GM21619 (cell line): ENCODE measurements around the gene CERK.

Experiments
- ATAC-seq: cut with Tn5 transposase; IDR thresholded peaks from one replicate; pipeline ENCODE4 v1.9.1; 2021; ENCODE audit not compliant: unreplicated experiment

The CERK gene

DNA sequence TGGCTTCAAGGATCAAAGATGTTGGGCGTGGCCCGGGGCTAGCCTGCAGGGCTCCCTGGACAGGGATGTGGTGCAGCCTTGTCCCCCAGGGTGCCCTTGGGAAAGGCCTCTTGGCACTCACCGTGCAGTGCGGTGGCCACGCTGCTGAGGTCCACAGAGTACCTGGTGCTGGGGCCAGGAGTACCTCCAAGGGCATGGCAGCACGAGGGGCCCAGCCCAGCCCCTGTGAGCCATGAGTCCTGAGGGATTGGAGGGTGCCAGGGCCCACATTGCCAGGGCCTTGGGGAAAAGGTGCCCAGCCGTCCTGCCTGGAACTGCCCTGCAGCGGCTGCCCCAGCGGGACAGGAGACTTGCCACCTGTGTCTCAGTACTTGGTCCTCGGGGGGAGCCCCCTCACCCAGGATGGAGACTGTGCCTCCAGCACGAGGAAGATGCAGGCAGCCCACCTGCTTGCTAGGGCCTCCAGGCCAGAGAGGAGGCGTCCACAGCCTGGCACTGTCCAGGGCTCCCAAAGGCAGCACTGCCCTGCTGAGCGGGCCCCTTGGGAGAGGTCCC lies 73.7 kb downstream of the CERK start:
- no peak for ATAC-seq

DNA sequence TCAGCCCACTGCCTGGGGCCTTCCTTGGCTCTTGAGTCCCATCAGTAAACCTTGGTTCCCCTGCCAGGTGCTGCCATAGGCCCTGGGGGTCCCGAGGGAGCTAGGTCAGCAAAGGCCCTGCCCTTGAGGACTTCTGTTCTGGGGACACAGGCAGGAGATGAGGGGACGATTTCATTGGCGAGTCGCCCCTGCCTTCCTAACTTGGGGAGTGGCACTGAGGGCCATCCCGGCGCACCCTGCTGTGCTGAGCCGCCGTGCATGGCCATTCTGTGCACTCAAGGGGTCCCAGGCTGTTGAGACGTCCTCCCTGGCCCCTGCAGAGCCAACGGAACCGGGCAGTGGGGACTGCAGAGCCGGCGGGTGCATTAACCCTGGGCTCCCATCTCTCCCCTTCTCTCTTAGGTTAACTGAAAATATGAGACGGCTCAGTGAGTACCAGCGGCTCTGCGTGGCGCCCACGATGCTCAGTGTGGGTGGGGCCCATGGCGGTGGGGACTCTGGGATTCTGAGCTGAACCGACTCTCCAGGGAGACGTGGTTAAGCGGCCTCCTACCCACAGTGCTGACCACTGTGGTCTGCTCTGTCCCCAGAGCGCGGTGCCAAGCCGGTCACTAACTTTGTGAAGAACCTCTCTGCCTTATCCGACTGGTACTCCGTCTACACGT lies 74.5 kb downstream of the CERK start:
- no peak for ATAC-seq

DNA sequence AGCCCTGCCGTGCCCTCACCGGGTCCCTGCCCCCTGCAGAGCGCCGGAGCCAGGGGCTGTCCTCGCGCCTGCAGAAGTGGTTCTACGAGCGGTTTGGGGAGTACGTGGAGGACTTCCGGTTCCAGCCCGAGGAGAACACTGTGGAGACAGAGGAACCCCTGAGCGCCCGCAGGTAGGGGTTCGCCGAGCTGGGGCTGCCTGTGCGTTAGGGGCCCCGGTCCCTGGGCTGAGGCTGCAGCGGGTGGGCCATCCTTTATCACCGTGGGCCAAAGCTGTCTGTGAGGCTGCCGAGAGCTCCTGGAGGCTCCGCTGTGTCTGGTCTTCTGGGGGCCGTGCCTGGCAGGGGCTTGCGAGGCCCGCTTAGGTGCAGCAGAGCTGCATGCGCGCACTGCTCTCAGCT lies 75.1 kb downstream of the CERK start:
- no peak for ATAC-seq

DNA sequence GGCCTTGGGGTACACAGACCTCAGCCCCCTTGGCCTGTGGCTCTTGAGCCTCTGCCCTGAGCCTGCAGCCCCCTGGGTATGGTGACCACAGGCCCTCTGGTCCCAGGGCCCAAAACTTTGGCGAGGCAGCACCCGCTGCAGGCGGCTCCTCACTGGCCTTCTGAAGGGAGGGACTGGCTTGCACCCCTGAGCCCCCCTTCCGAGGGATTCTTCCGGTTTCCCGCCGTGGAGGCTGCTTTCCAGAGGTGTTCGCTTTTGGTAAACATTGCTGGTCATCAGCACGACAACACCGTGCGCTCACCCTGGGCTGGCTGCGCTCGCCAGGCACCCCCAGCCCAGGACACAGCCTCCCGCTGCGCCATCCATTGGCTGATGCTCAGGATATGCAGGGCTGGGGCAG lies 75.8 kb downstream of the CERK start:
- ATAC-seq: no peak

DNA sequence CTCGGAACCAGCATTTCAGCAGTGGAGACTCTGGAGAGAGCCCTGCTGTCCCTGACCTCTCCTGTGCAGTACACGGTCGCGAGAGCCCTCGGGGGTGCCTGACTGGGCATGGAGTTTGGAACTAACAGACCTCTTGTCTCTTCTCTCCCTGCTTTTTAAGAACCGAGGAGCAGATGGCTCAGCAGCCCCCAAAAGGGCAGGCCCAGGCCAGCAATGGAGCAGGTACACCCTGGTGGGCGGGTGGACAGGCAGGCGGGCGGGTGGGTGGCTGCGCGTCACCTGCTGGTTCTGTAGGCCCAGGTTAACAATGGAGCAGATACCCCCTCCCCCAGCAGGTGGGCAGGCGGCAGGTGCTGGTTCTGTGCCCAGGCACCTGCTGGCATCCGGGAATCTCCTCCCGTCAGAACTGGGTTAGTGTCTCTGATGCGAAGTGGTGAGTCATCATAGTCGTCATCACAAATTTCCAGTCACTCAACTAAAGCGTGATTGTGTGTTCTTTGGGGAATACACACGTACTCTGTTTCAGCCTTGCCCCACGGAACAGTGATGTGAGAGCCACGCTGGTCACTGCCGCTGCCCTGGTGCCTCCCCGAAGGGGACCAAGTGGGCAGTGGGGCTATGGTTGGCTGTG lies 76.7 kb downstream of the CERK start:
- ATAC-seq: no peak

DNA sequence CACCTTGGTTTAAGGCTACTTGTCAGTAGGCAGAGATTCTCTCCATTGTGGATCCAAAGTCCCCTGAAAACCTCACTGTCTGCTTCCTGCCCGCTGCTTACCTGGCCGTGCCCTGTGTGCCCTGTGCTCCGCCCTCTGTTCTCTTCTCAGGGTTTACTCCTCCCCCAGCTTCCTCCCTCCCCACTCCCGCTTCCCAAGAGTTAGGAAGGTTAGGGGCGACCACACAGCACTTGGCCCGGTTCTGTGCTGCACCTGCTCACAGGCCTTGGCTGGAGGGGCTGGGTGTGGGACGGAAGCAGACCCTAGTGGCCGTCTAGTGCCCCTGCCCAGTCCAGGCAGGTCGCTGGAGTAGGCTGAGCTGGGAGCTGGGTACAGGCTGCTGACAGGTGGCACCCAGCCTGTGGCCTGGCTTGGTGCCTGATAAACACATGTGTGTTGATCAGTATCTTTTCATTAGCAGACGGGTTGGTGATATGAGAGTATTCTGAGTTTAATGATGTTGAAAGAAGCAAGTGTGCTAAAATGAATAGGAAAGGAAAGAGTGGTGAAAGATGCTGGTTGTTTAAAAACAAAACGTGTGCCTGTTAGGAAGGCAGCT lies 77.3 kb downstream of the CERK start:
- no peak for ATAC-seq

DNA sequence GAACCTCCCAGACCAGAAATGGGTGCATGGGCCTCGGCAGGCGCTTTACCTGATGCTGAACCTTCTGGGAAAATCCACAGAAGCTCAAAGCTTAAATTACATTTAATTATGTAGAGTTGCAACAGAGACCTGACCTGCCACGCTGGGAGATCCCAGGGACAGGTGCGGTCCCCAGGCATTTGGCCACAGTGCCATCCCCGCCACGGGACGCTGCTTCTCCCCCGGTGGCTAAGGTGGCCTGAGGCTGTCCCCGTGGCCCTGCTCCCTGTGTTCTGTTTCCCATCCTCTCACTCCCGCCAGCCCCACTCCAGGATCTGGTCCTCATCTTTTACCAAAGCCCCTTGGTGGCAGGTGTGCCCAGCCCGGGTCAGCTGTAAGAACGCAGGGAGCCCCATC lies 78.3 kb downstream of the CERK start:
- no peak for ATAC-seq

DNA sequence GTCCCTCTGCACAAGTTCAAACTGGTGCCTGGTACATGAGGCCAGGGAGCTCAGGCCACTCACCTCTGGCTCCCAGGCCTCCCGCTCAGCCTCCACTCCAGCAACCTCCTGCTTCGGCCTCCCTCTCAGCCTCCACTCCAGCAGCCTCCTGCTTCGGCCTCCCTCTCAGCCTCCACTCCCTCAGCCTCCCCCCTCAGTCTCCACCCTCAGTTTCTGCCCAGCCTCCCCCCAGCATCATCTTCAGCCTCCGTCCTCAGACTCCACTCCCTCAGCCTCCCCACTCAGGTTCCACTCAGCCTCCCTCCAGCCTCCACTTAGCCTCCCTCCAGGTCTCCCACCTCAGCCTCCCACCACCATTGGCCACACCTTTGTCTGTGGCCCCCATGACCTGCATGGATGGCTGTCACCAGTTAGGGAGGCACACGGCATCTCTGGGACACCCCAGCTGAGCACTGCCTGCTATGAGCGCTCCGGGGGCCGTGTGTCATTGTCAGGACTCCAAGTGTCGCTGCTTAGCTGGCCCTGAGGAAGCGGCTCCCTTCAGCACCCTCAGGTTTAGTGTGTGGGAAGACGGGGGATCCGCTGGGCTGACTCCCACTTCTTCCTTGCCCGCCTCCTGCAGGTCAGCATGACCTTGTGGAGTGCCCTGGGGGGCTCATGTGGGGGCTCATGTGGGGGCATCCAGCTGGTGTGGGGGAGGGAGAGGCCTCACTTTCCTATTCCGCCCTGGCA lies 78.8 kb downstream of the CERK start:
- ATAC-seq: no peak

DNA sequence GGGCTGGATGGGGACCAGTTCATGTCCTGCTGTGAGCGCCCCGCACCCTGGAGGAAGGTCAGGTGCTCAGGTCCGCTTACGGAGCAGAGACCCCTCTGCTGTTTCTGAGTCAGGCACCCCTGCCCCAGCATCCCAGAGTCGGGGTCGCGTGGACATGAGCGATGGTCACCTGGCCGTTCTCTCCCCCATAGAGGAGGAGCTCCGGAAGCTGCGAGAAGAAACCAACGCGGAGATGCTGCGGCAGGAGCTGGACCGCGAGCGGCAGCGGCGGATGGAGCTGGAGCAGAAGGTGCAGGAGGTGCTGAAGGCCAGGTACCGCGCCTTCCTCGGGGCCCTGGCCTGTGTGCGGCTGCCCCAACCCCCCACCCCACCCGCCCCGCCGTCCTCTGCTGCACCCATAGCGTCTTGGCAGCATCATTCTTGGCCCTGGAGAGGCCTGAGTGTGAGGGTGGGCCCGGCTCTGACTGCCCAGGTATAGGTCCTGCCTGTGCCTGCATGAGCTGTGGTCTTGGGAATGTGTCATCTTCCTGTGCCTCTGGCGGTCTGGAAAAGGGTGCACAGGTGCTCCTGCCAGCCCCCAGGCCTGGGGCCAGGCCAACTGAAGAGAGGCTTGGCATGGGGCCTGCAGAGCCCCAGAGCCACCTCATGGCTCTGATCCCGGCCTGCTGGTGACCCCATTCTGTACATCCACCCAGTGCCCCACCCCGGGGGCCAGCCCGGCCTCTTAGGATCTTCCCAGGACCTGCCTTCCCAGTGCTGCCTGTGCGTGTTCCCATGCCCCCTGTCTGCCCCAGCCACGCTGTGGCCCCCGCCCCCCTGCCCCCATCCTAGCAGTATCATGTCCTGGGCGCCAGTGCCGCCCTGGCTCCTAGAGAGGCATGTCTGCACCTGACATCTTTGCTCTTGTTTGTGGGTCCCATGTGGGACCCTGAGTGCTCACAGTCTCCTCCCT lies 79.8 kb downstream of the CERK start:
- no peak for ATAC-seq

DNA sequence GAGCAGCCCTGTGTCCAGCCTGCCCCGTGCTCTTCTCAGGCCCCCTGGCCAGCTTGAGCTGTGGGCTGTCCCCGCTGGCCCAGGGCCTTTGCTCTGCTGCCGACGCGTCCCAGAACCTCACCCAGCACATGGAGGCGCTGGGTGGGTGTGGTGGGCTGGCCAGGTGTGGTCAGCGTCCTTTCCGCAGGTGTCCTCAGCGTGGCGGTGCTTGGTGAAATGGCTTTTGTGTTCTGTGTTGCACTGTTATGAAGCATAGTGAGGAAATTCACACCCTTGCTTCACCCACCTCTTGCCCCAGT lies 80.4 kb downstream of the CERK start:
- ATAC-seq: no peak

DNA sequence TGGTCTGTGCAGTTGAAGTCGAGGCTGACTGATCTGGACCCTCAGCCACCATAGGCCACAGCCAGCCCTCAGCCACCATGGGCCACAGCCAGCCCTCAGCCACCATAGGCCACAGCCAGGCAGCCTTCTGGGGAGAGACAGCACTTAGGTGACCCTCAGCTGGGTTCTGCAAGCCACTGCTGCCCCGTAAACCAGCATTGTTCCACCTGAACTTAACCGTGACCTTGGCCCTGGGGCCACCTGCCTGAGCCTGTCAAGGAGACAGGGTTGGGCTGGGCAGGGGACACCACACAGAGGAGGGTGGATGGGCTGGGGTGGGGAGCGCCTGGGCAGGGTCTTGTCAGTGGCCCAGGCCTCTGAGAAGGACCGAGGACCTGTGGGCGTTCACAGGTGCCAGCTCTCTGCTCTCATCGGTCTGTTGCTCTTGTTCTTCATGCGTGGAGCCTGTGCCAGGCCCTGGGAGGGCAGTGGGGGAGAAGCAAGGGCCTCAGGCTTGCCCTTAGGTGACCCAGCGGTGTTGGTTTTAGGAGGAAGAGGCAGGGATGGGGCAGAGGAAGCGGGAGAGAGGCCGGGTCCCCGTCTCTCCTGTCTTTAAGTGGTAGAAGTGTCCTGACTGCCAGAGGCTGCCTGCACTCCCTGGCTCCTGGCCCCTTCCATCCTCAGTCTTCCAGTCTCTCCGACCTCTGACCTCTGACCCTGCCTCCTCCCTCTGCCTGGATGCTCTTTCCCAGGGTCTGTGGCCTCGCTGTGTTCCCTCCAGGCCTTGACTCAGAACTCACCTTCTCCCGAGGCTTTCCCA lies 81.0 kb downstream of the CERK start:
- ATAC-seq: no peak

DNA sequence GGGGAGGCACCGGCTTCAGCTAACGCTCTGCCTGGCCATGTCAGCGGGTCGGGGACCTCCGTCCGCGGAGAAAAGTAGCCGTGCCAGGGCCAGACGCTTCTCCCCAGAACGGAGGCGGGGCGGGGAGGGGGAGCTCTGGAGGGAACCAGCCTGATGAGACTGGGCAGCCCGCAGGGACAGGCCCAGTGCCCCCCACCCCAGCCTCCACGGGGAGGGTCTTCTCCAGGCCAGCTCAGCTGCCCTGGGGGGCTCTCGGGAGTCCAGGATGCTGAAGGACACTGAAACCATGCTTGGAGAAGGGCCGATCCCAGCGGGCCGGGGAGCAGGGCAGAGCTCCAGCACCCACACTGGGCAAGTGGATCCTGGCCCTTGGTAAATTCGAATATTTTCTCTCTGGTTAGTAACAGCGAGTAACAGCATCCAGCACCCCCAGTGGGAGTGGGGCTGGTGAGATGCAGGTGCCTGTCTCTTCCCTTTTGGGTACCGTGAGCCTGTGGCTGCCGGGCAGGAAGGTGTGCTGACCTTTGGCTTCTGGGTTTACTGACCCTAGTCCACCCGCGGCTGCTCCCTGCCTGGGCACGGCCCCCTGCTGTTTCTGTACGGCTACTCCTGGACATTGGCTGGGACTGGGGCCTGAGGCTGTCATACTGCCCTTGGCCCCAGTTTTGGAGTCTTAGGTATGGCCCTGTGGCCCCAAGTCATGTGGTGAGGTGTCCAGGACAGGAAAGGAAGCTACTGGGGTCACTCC lies 82.0 kb downstream of the CERK start:
- ATAC-seq: no peak

DNA sequence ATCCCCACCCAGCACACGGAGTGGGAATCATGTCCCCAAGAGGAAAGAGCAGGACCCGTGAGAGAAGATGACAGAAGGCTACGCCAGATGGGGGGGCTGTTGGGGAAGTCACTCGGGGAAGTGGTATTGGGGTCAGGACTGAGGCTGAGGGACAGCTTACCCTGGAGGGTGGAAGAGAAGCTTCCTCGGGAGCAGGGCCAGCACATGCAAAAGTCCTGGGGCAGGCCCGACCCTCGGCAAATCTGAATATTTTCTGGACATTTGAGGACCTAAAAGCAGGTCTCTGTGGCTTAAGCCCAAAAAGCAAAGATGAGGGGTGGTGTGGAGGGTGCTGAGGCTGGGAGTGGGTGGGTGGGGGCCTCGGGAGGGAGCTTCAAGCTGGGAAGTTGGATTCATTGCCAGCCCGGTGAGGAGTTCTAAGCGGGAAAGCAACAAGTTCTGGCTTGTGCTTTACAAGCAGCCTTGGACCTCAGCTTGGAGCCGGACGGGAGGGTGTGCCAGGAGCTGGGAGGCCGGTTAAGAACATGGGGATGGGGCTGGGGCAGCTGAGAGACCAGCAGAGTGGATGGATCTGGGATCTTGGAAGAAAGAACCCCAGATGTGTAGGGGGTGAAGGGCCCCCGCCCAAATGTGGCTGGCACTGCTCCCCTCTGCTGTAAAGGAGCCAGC lies 83.0 kb downstream of the CERK start:
- ATAC-seq: no peak

DNA sequence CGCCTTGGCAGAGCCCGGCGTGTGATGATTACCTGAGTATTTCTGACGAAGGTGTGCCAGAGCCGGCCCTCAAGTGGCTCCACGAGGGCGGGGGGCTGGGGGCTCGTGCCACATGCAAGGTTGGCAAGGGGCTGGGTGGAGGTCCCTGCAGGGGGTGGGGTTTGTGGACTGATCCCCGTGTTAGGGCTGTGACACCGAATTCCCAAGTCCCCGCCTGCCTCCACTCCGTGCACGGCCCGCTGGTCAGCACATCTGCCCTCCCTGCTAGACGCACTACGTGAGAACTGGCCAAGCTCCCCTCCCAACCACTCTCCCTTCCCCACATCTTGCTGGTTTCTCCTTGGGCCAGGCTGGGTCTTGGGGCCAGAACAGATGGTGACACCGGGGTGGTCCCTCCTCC lies 83.6 kb downstream of the CERK start:
- ATAC-seq: no peak

DNA sequence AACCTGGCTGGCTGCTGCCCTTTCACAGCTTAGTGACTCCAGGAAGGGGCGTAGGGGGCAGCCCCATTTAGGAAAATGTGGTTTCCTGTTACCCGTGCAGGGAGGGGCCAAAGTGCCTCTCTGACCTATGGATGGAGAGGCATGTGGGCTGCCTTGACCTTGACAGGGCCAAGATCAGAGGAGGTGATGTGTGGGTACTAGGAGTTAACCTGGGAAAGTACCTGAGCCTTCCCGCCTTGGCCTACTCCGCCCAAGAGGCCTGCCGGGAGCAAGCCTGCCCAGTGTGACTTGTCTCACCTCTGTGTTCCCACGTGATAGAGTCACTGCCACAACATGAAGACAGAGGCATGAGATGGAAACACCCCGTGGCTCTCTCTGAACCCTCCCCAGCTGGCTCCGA lies 84.5 kb downstream of the CERK start:
- no peak for ATAC-seq

DNA sequence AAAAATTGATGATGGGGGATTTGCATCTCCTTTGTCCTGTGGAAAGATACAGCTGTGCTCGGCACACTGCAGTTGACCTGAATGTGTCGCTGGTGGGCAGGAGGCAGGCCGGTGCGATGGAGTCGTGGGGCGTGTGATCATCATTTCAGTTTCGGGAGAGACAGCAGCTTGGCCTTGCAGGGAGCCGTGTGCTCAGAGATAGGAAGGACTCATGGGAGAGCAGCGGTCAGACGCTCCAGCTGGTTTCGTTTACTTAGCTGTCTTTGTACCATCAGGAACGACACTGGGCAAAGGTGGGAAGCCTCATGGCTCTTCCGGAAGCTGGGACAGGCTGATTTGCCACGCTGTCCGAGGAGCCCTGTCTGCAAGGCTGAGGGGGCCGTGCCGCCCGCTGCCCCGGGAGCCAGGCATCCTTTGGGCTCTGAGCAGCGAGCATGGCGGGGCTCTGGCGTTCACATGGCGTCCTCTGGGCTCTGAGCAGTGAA lies 85.2 kb downstream of the CERK start:
- no peak for ATAC-seq

DNA sequence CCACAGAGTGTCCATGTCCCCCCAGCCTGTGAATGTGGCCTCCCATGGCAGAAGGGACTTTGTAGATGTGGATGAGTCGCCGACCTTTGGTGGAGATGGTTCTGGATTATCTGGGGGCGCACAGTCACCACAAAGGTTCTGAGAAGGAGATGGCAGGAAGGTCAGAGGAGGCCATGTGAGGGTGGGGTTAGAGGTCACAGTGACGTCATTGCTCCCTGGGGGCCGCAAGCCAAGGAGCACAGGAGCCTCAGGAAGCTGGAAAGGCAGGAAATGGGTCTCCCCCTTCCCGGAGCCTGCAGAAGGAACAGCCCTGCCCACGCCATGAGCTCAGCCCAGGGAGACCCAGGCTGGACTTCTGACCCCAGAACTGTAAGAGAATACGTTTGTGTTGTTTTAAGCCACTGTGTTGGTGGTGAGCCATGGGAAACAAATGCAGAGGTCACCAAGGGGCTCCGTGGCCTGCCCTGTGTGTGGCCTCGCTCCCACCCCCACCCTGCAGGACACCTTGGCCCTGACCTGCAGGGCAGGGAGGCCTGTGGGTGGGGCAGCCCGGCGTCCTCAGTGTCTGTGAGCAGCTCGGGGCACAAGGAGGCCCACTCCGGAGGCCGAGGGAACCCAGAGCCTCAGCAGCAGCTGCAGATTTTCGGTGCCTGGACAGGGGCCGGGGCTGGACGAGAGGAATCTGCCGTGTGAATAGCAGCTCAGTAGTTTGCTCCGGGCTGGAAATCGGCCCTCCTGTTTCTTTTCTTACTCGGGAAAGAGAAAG lies 85.8 kb downstream of the CERK start:
- no peak for ATAC-seq

DNA sequence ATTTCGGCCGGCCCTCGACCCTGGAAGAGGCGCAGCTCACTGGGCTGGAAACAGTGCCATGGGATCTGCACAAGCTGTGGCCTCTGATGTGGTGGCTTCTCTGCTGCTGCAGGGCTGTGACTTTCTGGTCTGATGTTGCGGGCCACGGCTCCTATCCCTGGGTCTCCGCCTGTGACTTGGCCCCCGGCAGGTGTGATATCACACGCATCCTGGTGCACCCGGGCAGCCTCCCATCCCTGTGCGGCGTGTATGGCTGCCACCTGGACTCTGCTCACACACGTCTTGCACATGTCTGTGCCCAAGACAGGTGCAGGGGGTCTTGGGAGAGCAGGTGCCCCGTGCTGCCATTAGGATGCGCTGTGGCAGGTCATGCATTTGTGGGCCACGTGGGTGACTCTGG lies 86.7 kb downstream of the CERK start:
- no peak for ATAC-seq
